OCI-LY3 (cell line): ENCODE results near the gene N4BP2.

Experiments
- H2AFZ ChIP-seq: fragments of 200-600, 300-600 bp; shearing (Covaris generic); 2 replicates; pipeline ENCODE4 v1.6.0; 2014; ENCODE audit warnings: antibody characterized with exemption, low read depth, low read length
- H3K27ac ChIP-seq: fragments of 200-600, 300-600 bp; sonication (generic); 2 replicates; pipeline ENCODE4 v1.5.1; 2014; ENCODE audit warnings: mild to moderate bottlenecking, low read length, moderate library complexity, mixed read lengths
- H3K27me3 ChIP-seq: fragments of 200-600, 300-600 bp; sonication (generic); 2 replicates; pipeline ENCODE4 v1.6.1; 2014; ENCODE audit warnings: low read depth, low read length, mixed read lengths
- H3K36me3 ChIP-seq: fragments of 200-600, 300-600 bp; sonication (generic); replicated peaks from 2 replicates; pipeline ENCODE3; 2014; ENCODE audit warnings: low read depth, low read length, mixed read lengths
- H3K4me1 ChIP-seq: fragments of 300-600, 200-600 bp; sonication (generic); 2 replicates; pipeline ENCODE4 v1.6.1; 2014; ENCODE audit warnings: low read length, mixed read lengths
- H3K4me2 ChIP-seq: fragments of 200-600, 300-600 bp; sonication (generic); 2 replicates; pipeline ENCODE4 v1.6.1; 2014; ENCODE audit warnings: low read length, mixed read lengths
- H3K4me3 ChIP-seq: fragments of 300-600, 200-600 bp; sonication (generic); 2 replicates; pipeline ENCODE4 v1.5.1; 2014; ENCODE audit warnings: antibody characterized with exemption, mild to moderate bottlenecking, low read length, moderate library complexity
- H3K79me2 ChIP-seq: fragments of 300-600, 200-600 bp; shearing (Covaris generic); 2 replicates; pipeline ENCODE4 v1.6.1; 2014; ENCODE audit warnings: mild to moderate bottlenecking, low read length, mixed read lengths
- H3K9ac ChIP-seq: fragments of 300-600, 200-600 bp; shearing (Covaris generic); 2 replicates; pipeline ENCODE4 v1.6.0; 2014; ENCODE audit warnings: mild to moderate bottlenecking, low read length, moderate library complexity
- H3K9me3 ChIP-seq: fragments of 200-600, 300-600 bp; shearing (Covaris generic); 2 replicates; pipeline ENCODE4 v1.6.1; 2014; ENCODE audit warnings: low read length, mixed read lengths; ENCODE audit not compliant: insufficient read depth
- H4K20me1 ChIP-seq: fragments of 200-600, 300-600 bp; sonication (generic); 2 replicates; pipeline ENCODE4 v1.6.1; 2016; ENCODE audit warnings: low read length, mixed read lengths; ENCODE audit not compliant: insufficient read depth
- CTCF ChIP-seq: fragments of 200-600, 300-600 bp; sonication (generic); IDR thresholded peaks from 2 replicates; pipeline ENCODE4 v1.5.1; 2014; ENCODE audit warnings: antibody characterized with exemption, low read length, low read depth
- EZH2phosphoT487 ChIP-seq: fragments of 200-600 bp; shearing (Covaris generic); IDR thresholded peaks from 2 replicates; pipeline ENCODE4 v1.6.1; 2018; ENCODE audit warnings: antibody characterized with exemption, mixed run types, low read depth

N4BP2 gene

GRCh38 chr4:40043786-40044185, 12.9 kb upstream of the N4BP2 start:
- H2AFZ ChIP-seq = no peak overlapping the region
- H3K36me3 ChIP-seq = no peaks in the 10 kb centered on the region
- no peaks in the 10 kb centered on the region for H3K27me3 ChIP-seq
- H4K20me1 ChIP-seq = no peaks in the 10 kb centered on the region
- no peak overlapping the region for H3K4me3 ChIP-seq
- H3K27ac ChIP-seq = no peak overlapping the region
- H3K79me2 ChIP-seq = no peaks in the 10 kb centered on the region
- TF ChIP-seq EZH2phosphoT487 (no peak), CTCF (no peak)
- H3K4me2 ChIP-seq = no peak overlapping the region
- no peaks in the 10 kb centered on the region for H3K9me3 ChIP-seq
- H3K9ac ChIP-seq = no peak overlapping the region
- H3K4me1 ChIP-seq = no peaks in the 10 kb centered on the region

- no peak overlapping the region for H3K9ac ChIP-seq
- H3K27ac ChIP-seq = no peak overlapping the region
- no peak overlapping the region for H3K4me3 ChIP-seq
- no peaks in the 10 kb centered on the region for H3K9me3 ChIP-seq
- no peak overlapping the region for H3K4me2 ChIP-seq
- H3K79me2 ChIP-seq = no peaks in the 10 kb centered on the region
- no peak for TF ChIP-seq EZH2phosphoT487
- TF ChIP-seq CTCF = no peak
- H3K4me1 ChIP-seq = no peaks in the 10 kb centered on the region
- no peaks in the 10 kb centered on the region for H3K27me3 ChIP-seq
- H3K36me3 ChIP-seq = no peaks in the 10 kb centered on the region
- H4K20me1 ChIP-seq = no peaks in the 10 kb centered on the region
- H2AFZ ChIP-seq = no peak overlapping the region
Measured at GRCh38 chr4:40046311-40046980, 10.2 kb upstream of the N4BP2 start.

GRCh38 chr4:40053161-40053560, 3.5 kb upstream of the N4BP2 start:
- TF ChIP-seq CTCF (no peak), EZH2phosphoT487 (no peak)

GRCh38 chr4:40055511-40055862, 1.2 kb upstream of the N4BP2 start:
- H3K27ac ChIP-seq = peak overlapping the region; percentile 81
- peaks cover 19% of the 10 kb centered on the region for H3K4me1 ChIP-seq
- no peaks in the 10 kb centered on the region for H4K20me1 ChIP-seq
- H3K4me2 ChIP-seq = peak overlapping the region; percentile 97
- H3K9ac ChIP-seq = peak overlapping the region; percentile 95
- peaks cover 23% of the 10 kb centered on the region for H3K79me2 ChIP-seq
- H3K4me3 ChIP-seq = peak overlapping the region; percentile 97
- H3K36me3 ChIP-seq = no peaks in the 10 kb centered on the region
- no peaks in the 10 kb centered on the region for H3K27me3 ChIP-seq
- H3K9me3 ChIP-seq = no peaks in the 10 kb centered on the region
- 0 out of 2 replicates have a peak, but pooled peaks have one; percentile 9 for TF ChIP-seq CTCF
- no peak for TF ChIP-seq EZH2phosphoT487
- H2AFZ ChIP-seq = peak overlapping the region; percentile 89

More at GRCh38 chr4:40053161-40053560, 3.5 kb upstream of the N4BP2 start:
- Histone ChIP-seq H3K36me3 (no peaks in the 10 kb centered on the region), H3K4me3 (no peak overlapping the region), H2AFZ (no peak overlapping the region), H3K9me3 (no peaks in the 10 kb centered on the region), H3K4me1 (peaks cover 15% of the 10 kb centered on the region), H3K9ac (no peak overlapping the region), H3K27me3 (no peaks in the 10 kb centered on the region), H3K27ac (no peak overlapping the region), H3K79me2 (peaks cover 8% of the 10 kb centered on the region), H4K20me1 (no peaks in the 10 kb centered on the region), H3K4me2 (no peak overlapping the region)
